ENCODE data around the gene PCDHGA11.
"Not testable (repeated sequence)": the region's sequence is repeated elsewhere in the genome, so short reads cannot be mapped to it uniquely, and the experiment has no call there.

The PCDHGA11 gene

DNA sequence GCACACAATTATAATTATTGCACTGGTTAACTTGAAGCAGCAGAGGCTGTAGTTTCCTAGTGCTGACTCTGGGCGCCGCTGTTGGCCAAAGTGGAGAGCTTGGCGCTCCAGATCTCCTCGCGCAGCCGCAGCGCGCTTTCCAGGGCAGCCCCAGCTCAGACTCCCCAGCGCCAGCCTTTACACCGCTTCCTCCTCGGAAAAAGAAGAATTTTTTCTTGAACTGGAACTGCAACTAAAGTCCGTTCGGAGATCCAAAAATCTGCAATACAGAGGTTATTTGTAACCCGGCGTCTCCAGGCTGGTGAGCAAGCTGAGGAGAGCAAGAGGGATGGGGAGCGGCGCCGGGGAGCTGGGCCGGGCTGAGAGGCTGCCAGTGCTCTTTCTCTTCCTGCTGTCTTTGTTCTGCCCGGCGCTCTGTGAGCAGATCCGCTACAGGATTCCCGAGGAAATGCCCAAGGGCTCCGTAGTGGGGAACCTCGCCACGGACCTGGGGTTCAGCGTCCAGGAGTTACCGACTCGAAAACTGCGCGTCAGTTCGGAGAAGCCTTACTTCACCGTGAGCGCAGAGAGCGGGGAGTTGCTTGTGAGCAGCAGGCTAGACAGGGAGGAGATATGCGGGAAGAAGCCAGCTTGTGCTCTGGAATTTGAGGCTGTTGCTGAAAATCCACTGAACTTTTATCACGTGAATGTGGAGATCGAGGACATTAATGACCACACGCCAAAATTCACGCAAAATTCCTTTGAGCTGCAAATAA lies 33.1 kb upstream of the PCDHGA11 start, which contains the start of gene PCDHGB4:
Gene PCDHGB4, plus strand, starts transcription at position 142 of the 755 bp plus-strand sequence. Its CDS starts 187 bp downstream, at position 329.
- not testable (repeated sequence) for H3K9ac ChIP-seq (ENCODE audit: low read length in 2 of 2); H3K36me3 ChIP-seq (ENCODE audit: control insufficient read depth in 2 of 2, insufficient read depth in 2 of 2, low read length in 2 of 2); H3K4me1 ChIP-seq (ENCODE audit: control insufficient read depth, insufficient read depth, low read length); H3K27ac ChIP-seq (ENCODE audit: low read length); H3K27me3 ChIP-seq (ENCODE audit: control insufficient read depth in 1 of 2, insufficient read depth in 2 of 2, low read length in 2 of 2)
- Histone ChIP-seq H3K9me3 (ENCODE audit: control insufficient read depth in 2 of 2, low read length in 2 of 2) (peaks cover 52 to 77% of the 10 kb centered on the region in 2 donors), H3K4me3 (ENCODE audit: low read length in 2 of 2) (peak within 1 kb of the TSS; percentile 29 to 38)

DNA sequence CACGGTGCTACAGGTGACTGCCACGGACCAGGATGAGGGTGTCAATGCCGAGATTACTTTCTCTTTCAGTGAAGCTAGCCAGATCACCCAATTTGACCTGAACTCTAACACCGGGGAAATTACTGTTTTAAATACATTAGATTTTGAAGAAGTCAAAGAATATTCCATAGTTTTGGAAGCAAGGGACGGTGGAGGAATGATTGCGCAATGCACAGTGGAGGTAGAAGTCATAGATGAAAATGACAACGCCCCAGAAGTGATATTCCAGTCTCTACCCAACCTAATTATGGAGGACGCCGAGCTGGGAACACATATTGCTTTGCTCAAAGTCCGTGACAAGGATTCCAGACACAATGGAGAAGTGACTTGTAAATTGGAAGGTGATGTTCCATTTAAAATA lies 32.2 kb upstream of the PCDHGA11 start:
- Histone ChIP-seq H3K9ac (ENCODE audit: low read length in 2 of 2) (no peak overlapping the region), H3K9me3 (ENCODE audit: control insufficient read depth in 2 of 2, low read length in 2 of 2) (peaks cover 52 to 77% of the 10 kb centered on the region in 2 donors), H3K27ac (ENCODE audit: low read length) (no peak overlapping the region), H3K4me3 (ENCODE audit: low read length in 2 of 2) (peak overlapping the region in 1 of 2 donors; percentile 38), H3K4me1 (ENCODE audit: control insufficient read depth, insufficient read depth, low read length) (no peaks in the 10 kb centered on the region), H3K36me3 (ENCODE audit: control insufficient read depth in 2 of 2, insufficient read depth in 2 of 2, low read length in 2 of 2) (peaks cover 0 to 3% of the 10 kb centered on the region in 2 donors), H3K27me3 (ENCODE audit: control insufficient read depth in 1 of 2, insufficient read depth in 2 of 2, low read length in 2 of 2) (peaks cover 0 to 3% of the 10 kb centered on the region in 2 donors)

GRCh38 chr5:141389153-141390042 lies 31.5 kb upstream of the PCDHGA11 start:
- Histone ChIP-seq H3K36me3 (ENCODE audit: control insufficient read depth in 2 of 2, insufficient read depth in 2 of 2, low read length in 2 of 2) (peaks cover 0 to 3% of the 10 kb centered on the region in 2 donors), H3K4me3 (ENCODE audit: low read length in 2 of 2) (peak overlapping the region; percentile 29 to 38), H3K27ac (ENCODE audit: low read length) (no peak overlapping the region), H3K27me3 (ENCODE audit: control insufficient read depth in 1 of 2, insufficient read depth in 2 of 2, low read length in 2 of 2) (peaks cover 0 to 3% of the 10 kb centered on the region in 2 donors), H3K4me1 (ENCODE audit: control insufficient read depth, insufficient read depth, low read length) (no peaks in the 10 kb centered on the region), H3K9ac (ENCODE audit: low read length in 2 of 2) (no peak overlapping the region), H3K9me3 (ENCODE audit: control insufficient read depth in 2 of 2, low read length in 2 of 2) (peaks cover 49 to 75% of the 10 kb centered on the region in 2 donors)

GRCh38 chr5:141392429-141393198 lies 28.2 kb upstream of the PCDHGA11 start, which contains the start of gene PCDHGA8:
Gene PCDHGA8 (plus strand): TSS chr5:141392633. CDS start chr5:141392814, 181 bp downstream.
- Histone ChIP-seq H3K27me3 (ENCODE audit: control insufficient read depth in 1 of 2, insufficient read depth in 2 of 2, low read length in 2 of 2) (peaks cover 0 to 3% of the 10 kb centered on the region in 2 donors), H3K36me3 (ENCODE audit: control insufficient read depth in 2 of 2, insufficient read depth in 2 of 2, low read length in 2 of 2) (peaks cover 2 to 3% of the 10 kb centered on the region in 2 donors), H3K9ac (ENCODE audit: low read length in 2 of 2) (no peak within 1 kb of the TSS), H3K4me3 (ENCODE audit: low read length in 2 of 2) (peak within 1 kb of the TSS; percentile 15 to 37), H3K4me1 (ENCODE audit: control insufficient read depth, insufficient read depth, low read length) (no peaks in the 10 kb centered on the region), H3K9me3 (ENCODE audit: control insufficient read depth in 2 of 2, low read length in 2 of 2) (peaks cover 37 to 75% of the 10 kb centered on the region in 2 donors), H3K27ac (ENCODE audit: low read length) (no peak within 1 kb of the TSS)

- Histone ChIP-seq H3K9ac (ENCODE audit: low read length in 2 of 2) (no peak overlapping the region), H3K27me3 (ENCODE audit: control insufficient read depth in 1 of 2, insufficient read depth in 2 of 2, low read length in 2 of 2) (peaks cover 0 to 3% of the 10 kb centered on the region in 2 donors), H3K9me3 (ENCODE audit: control insufficient read depth in 2 of 2, low read length in 2 of 2) (peaks cover 35 to 76% of the 10 kb centered on the region in 2 donors), H3K27ac (ENCODE audit: low read length) (no peak overlapping the region), H3K36me3 (ENCODE audit: control insufficient read depth in 2 of 2, insufficient read depth in 2 of 2, low read length in 2 of 2) (peaks cover 2 to 3% of the 10 kb centered on the region in 2 donors), H3K4me1 (ENCODE audit: control insufficient read depth, insufficient read depth, low read length) (no peaks in the 10 kb centered on the region), H3K4me3 (ENCODE audit: low read length in 2 of 2) (peak overlapping the region in 1 of 2 donors; percentile 31)
These were observed 27.6 kb upstream of the PCDHGA11 start for GRCh38 chr5:141393267-141393666.

DNA sequence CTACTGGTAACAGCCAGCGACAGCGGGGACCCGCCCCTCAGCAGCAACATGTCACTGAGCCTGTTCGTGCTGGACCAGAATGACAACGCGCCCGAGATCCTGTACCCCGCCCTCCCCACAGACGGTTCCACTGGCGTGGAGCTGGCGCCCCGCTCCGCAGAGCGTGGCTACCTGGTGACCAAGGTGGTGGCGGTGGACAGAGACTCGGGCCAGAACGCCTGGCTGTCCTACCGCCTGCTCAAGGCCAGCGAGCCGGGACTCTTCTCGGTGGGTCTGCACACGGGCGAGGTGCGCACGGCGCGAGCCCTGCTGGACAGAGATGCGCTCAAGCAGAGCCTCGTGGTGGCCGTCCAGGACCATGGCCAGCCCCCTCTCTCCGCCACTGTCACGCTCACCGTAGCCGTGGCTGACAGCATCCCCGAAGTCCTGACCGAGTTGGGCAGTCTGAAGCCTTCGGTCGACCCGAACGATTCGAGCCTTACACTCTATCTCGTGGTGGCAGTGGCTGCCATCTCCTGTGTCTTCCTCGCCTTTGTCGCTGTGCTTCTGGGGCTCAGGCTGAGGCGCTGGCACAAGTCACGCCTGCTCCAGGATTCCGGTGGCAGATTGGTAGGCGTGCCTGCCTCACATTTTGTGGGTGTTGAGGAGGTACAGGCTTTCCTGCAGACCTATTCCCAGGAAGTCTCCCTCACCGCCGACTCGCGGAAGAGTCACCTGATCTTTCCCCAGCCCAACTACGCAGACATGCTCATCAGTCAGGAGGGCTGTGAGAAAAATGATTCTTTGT lies 26.3 kb upstream of the PCDHGA11 start:
- H3K36me3 ChIP-seq (ENCODE audit: control insufficient read depth in 2 of 2, insufficient read depth in 2 of 2, low read length in 2 of 2); H3K9ac ChIP-seq (ENCODE audit: low read length in 2 of 2); H3K27me3 ChIP-seq (ENCODE audit: control insufficient read depth in 1 of 2, insufficient read depth in 2 of 2, low read length in 2 of 2); H3K4me1 ChIP-seq (ENCODE audit: control insufficient read depth, insufficient read depth, low read length); H3K27ac ChIP-seq (ENCODE audit: low read length); H3K4me3 ChIP-seq (ENCODE audit: low read length in 2 of 2): not testable (repeated sequence)
- peaks cover 32 to 76% of the 10 kb centered on the region in 2 donors for H3K9me3 ChIP-seq (ENCODE audit: control insufficient read depth in 2 of 2, low read length in 2 of 2)

- not testable (repeated sequence) for H3K27ac ChIP-seq (ENCODE audit: low read length); H3K36me3 ChIP-seq (ENCODE audit: control insufficient read depth in 2 of 2, insufficient read depth in 2 of 2, low read length in 2 of 2); H3K27me3 ChIP-seq (ENCODE audit: control insufficient read depth in 1 of 2, insufficient read depth in 2 of 2, low read length in 2 of 2); H3K9ac ChIP-seq (ENCODE audit: low read length in 2 of 2); H3K4me1 ChIP-seq (ENCODE audit: control insufficient read depth, insufficient read depth, low read length)
- Histone ChIP-seq H3K4me3 (ENCODE audit: low read length in 2 of 2) (peak within 1 kb of the TSS; percentile 55 to 62), H3K9me3 (ENCODE audit: control insufficient read depth in 2 of 2, low read length in 2 of 2) (peaks cover 18 to 71% of the 10 kb centered on the region in 2 donors)
These were observed 22.9 kb upstream of the PCDHGA11 start, which contains the start of gene PCDHGB5 for GRCh38 chr5:141397756-141398551. Gene PCDHGB5 (plus strand): TSS chr5:141397947. CDS start chr5:141398128, 181 bp downstream.

DNA sequence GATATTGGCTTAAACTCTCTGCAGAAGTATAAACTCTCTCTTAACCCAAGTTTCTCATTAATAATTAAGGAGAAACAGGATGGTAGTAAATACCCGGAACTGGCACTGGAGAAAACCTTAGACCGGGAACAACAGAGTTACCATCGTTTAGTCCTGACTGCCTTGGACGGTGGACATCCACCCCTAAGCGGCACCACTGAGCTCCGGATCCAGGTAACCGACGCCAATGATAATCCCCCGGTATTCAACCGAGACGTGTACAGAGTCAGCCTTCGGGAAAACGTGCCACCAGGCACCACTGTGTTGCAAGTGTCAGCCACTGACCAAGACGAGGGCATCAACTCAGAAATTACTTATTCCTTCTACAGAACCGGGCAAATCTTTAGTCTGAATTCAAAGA lies 22.2 kb upstream of the PCDHGA11 start:
- Histone ChIP-seq H3K4me3 (ENCODE audit: low read length in 2 of 2) (peak overlapping the region; percentile 55 to 62), H3K27me3 (ENCODE audit: control insufficient read depth in 1 of 2, insufficient read depth in 2 of 2, low read length in 2 of 2) (no peaks in the 10 kb centered on the region), H3K4me1 (ENCODE audit: control insufficient read depth, insufficient read depth, low read length) (no peaks in the 10 kb centered on the region), H3K9me3 (ENCODE audit: control insufficient read depth in 2 of 2, low read length in 2 of 2) (peaks cover 16 to 71% of the 10 kb centered on the region in 2 donors), H3K9ac (ENCODE audit: low read length in 2 of 2) (no peak overlapping the region), H3K36me3 (ENCODE audit: control insufficient read depth in 2 of 2, insufficient read depth in 2 of 2, low read length in 2 of 2) (peaks cover 0 to 2% of the 10 kb centered on the region in 2 donors), H3K27ac (ENCODE audit: low read length) (no peak overlapping the region)

DNA sequence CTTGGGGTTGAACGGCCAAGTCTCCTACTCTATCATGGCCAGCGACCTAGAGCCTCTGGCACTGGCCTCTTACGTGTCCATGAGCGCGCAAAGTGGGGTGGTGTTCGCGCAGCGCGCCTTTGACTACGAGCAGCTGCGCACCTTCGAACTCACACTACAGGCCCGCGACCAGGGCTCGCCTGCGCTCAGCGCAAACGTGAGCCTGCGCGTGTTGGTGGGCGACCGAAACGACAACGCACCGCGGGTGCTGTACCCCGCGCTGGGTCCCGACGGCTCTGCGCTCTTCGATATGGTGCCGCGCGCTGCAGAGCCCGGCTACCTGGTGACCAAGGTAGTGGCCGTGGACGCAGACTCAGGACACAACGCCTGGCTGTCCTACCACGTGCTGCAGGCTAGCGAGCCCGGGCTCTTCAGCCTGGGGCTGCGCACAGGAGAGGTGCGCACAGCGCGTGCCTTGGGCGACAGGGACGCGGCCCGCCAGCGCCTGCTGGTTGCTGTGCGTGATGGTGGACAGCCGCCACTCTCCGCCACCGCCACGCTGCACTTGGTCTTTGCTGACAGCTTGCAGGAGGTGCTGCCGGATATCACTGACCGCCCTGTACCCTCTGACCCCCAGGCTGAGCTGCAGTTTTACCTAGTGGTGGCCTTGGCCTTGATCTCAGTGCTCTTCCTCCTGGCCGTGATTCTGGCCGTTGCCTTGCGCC lies 21.1 kb upstream of the PCDHGA11 start:
- H3K27me3 ChIP-seq (ENCODE audit: control insufficient read depth in 1 of 2, insufficient read depth in 2 of 2, low read length in 2 of 2), result no peaks in the 10 kb centered on the region
- peaks cover 0 to 2% of the 10 kb centered on the region in 2 donors for H3K36me3 ChIP-seq (ENCODE audit: control insufficient read depth in 2 of 2, insufficient read depth in 2 of 2, low read length in 2 of 2)
- peak overlapping the region; percentile 48 to 49 for H3K4me3 ChIP-seq (ENCODE audit: low read length in 2 of 2)
- H3K27ac ChIP-seq (ENCODE audit: low read length), result no peak overlapping the region
- peaks cover 19 to 73% of the 10 kb centered on the region in 2 donors for H3K9me3 ChIP-seq (ENCODE audit: control insufficient read depth in 2 of 2, low read length in 2 of 2)
- H3K9ac ChIP-seq (ENCODE audit: low read length in 2 of 2), result no peak overlapping the region
- H3K4me1 ChIP-seq (ENCODE audit: control insufficient read depth, insufficient read depth, low read length), result no peaks in the 10 kb centered on the region
